Tibial artery (tissue), 4 donors: Measurements from ENCODE around the gene CACUL1.

Source experiments
- DNase-seq, 2 donors: peaks; one replicate each; pipeline ENCODE4 v3.0.0-alpha.2; 2019
- H3K27ac ChIP-seq, 2 donors: fragments of 200-600 bp; sonication (generic) in 1 of 2; 1 replicate in 1 of 2; 2 replicates in 1 of 2; pipeline ENCODE4 v1.5.1; 2018 to 2019; ENCODE audit warnings: mild to moderate bottlenecking in 1 of 2
- H3K27me3 ChIP-seq, 2 donors: fragments of 200-600 bp; sonication (generic) in 1 of 2; one replicate each; pipeline versions ENCODE4 v1.5.1 to v1.6.0; 2016 to 2019
- H3K36me3 ChIP-seq, 3 donors: fragments of 200-600 bp; sonication (generic) in 2 of 3; one replicate each; pipeline ENCODE4 v1.5.1; 2016 to 2019; ENCODE audit warnings: mild to moderate bottlenecking in 2 of 3
- H3K4me1 ChIP-seq, 4 donors: fragments of 200-600 bp; sonication (generic) in 2 of 4; 1 replicate in 3 of 4; 2 replicates in 1 of 4; pipeline ENCODE4 v1.5.1; 2016 to 2019
- H3K4me3 ChIP-seq, 2 donors: fragments of 200-600 bp; sonication (generic) in 1 of 2; 1 replicate in 1 of 2; 2 replicates in 1 of 2; pipeline ENCODE4 v1.5.1; 2018 to 2019; ENCODE audit warnings: mild to moderate bottlenecking in 2 of 2
- H3K9me3 ChIP-seq, 3 donors: fragments of 200-600 bp; sonication (generic) in 1 of 3; one replicate each; pipeline ENCODE4 v1.5.1; 2016 to 2019
- CTCF ChIP-seq, 2 experiments: fragments of 200-600 bp in 1 of 2; fragments of 450-650 bp in 1 of 2; IDR thresholded peaks; one replicate each; pipeline ENCODE4 v1.5.1; 2017 to 2019; ENCODE audit warnings: antibody characterized with exemption in 2 of 2, mild to moderate bottlenecking in 1 of 2, moderate library complexity in 1 of 2
- intact Hi-C: fragments of 100-400 bp; cut with DNase I; formaldehyde crosslinking; loops from one replicate; pipeline ENCODE4 v1.15.0; 2023; ENCODE audit warnings: low total_unique reads

CACUL1 gene

DNA sequence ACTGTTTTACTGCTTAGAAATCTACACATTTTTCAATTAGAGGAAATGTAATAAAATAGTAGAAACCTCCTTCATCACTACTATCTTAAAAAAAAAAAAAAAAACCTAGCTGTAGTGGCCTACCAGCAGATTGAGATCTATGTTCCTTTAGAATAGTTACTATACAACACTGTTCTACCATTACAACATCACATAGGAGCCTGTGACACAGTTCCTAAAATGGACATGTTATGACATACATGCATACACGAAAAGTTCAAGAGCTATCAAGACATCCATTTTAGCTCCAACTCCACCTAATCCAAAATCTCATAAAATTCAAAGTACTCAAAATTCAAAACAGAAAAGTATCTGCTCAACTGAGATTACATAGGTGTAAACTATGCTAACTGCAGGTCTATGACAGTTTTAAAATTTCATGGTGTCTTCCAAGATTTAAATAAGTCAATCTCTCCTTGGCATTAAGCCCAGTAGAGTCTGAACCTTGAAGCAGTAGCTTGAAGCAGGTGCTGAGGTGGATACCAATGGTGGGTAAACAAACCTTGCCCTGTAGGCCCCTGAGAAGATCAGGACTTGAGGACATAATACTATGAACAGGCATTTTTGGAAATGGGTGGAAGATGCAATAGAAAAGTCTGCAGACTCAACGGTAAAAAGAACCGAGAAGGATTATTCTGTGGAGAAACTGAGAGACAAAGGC lies 17.0 kb downstream of the CACUL1 start:
- no peak for DNase-seq
- H3K9me3 ChIP-seq: no peaks in the 10 kb centered on the region
- H3K4me1 ChIP-seq: peaks cover 0 to 75% (median 34%) of the 10 kb centered on the region in 4 donors
- TF ChIP-seq CTCF (IDR thresholded peaks at IDR 0.05): no peak
- H3K36me3 ChIP-seq: no peaks in the 10 kb centered on the region
- intact Hi-C loops: no loop called here
- no peak overlapping the region for H3K27ac ChIP-seq
- no peak overlapping the region for H3K4me3 ChIP-seq
- H3K27me3 ChIP-seq: no peaks in the 10 kb centered on the region

- DNase-seq: no peak
- no peak overlapping the region for H3K27ac ChIP-seq
- no peak overlapping the region for H3K4me3 ChIP-seq
- intact Hi-C loops: no loop called here
- no peaks in the 10 kb centered on the region for H3K9me3 ChIP-seq
- TF ChIP-seq CTCF (IDR thresholded peaks at IDR 0.05): no peak
- no peaks in the 10 kb centered on the region for H3K36me3 ChIP-seq
- peaks cover 0 to 59% (median 29%) of the 10 kb centered on the region in 4 donors for H3K4me1 ChIP-seq
- H3K27me3 ChIP-seq: no peaks in the 10 kb centered on the region
Observed at GRCh38 chr10:118735294-118735693, 19.5 kb downstream of the CACUL1 start.

DNA sequence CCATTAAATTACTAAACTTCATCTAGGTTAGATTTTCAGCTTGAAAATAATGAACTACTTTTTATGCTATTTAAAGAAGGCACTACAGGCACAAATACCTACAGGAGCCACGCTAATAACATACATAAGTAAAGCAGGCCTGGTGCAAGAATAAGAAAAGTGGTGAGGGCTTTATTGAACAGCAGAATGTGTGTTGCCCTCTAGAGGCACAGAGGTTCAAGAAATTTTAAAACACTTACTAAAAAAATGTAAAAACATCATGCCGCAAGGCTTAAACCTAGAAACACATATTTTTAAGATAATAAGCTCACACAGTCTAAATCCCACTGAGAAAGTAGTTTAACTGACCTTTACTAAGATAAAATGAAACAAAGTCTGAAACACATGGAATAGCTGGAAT lies 20.3 kb downstream of the CACUL1 start:
- Histone ChIP-seq H3K27ac (no peak overlapping the region), H3K4me1 (peaks cover 0 to 58% (median 30%) of the 10 kb centered on the region in 4 donors), H3K4me3 (no peak overlapping the region), H3K36me3 (no peaks in the 10 kb centered on the region), H3K27me3 (no peaks in the 10 kb centered on the region), H3K9me3 (no peaks in the 10 kb centered on the region)
- TF ChIP-seq CTCF (IDR thresholded peaks at IDR 0.05): no peak
- intact Hi-C loops: no loop called here
- no peak for DNase-seq

DNA sequence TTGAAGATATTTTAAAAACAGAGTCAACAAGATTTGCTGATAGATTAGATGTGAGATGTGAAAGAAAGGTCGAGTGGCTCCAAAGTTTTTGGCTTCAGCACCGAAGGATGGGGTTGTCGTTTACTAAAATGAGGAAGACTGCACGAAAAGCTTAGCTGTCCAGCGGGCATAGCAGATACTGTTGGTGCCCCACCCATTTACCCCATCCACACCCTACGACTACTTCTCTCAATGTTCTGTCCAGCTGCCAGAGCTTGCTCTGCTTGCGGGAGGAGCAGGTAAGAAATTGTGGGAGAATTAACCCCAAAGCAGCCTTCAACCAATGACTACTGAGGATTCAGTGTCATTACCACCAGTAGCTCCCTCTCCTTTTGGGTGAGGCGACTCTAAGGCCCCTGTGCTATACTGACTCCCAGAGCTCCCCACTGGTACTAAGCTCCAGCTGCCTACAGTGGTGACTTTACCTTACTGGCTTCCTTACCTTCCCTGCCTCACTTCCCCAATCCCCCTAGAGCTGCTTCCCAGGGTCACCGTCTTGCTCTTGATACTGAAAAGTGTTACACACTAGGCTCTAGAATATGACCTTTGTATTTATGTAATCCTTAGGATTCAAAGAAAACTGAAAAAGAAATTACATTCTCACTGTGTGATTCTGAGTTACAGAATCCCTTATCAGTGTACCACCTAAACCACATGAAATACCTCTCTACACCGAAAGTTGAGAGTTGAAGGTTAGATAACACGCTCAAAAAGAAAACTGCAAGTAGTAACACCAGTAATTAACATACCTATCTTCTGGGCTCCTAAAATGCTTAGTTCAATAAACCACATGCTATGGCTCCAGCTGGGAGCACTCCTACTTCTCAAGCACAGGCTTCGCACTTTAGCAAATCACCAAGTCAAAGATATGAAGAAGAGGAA lies 22.3 kb downstream of the CACUL1 start:
- no peaks in the 10 kb centered on the region for H3K9me3 ChIP-seq
- no peak overlapping the region for H3K4me3 ChIP-seq
- no peaks in the 10 kb centered on the region for H3K36me3 ChIP-seq
- peaks cover 0 to 58% (median 28%) of the 10 kb centered on the region in 4 donors for H3K4me1 ChIP-seq
- H3K27ac ChIP-seq: no peak overlapping the region
- H3K27me3 ChIP-seq: no peaks in the 10 kb centered on the region
- no peak for TF ChIP-seq CTCF (IDR thresholded peaks at IDR 0.05)
- no peak for DNase-seq
- intact Hi-C loops: no loop called here

- Histone ChIP-seq H3K4me1 (peaks cover 0 to 54% (median 30%) of the 10 kb centered on the region in 4 donors), H3K27me3 (no peaks in the 10 kb centered on the region), H3K4me3 (no peak overlapping the region), H3K36me3 (no peaks in the 10 kb centered on the region), H3K27ac (no peak overlapping the region), H3K9me3 (no peaks in the 10 kb centered on the region)
- TF ChIP-seq CTCF (IDR thresholded peaks at IDR 0.05): no peak
- DNase-seq: no peak
- intact Hi-C loops: no loop called here
Observed at GRCh38 chr10:118730756-118731456, 23.9 kb downstream of the CACUL1 start.
